NCI-H2107 (cell line): ENCODE data around the gene TK2.

ENCODE experiments used
- DNase-seq: peaks from one replicate; lab custom pipeline; 2025; lab: John Stamatoyannopoulos, UW

The TK2 gene

GRCh38 chr16:66481943-66482390 lies 68.0 kb downstream of the TK2 start:
- DNase-seq, result no peak

- no peak for DNase-seq
Measured at GRCh38 chr16:66481081-66481942, 68.6 kb downstream of the TK2 start.

DNA sequence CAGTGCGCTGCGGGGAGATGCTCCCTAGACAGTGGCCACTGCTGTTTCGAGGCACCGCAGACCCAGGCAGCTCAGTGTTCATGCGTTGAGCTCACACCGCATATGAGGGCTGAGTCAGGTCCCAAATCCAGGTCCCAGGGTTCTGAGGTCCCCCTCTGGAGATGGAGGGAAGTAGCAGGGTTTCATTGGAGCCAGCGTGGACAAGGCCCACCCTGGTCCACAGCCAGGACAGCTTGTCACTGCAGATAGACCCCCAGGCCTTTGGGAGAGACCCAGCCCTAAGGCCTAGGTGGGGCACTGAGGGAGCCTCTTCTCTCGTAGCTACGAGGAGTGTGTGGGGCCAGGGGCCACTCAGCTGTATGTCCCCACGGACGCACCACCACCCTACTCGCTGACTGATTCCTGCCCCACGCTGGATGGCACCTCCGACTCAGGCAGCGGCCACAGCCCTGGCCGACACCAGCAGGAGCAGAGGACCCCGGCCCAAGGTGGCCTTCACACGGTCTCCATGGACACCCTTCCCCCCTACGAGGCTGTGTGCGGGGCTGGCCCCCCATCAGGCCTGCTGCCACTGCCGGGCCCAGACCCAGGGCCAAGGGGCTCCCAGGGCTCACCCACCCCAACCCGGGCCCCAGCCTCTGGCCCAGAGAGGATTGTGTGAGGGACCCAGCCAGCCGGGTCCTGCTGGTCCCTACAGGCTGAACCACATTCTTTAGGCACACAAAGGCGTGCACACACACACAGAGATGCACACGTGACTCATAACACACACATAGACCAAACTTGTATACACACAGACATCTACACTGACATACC lies 69.4 kb downstream of the TK2 start:
- DNase-seq, result no peak

GRCh38 chr16:66479661-66480264 lies 70.2 kb downstream of the TK2 start:
- DNase-seq, result no peak

DNA sequence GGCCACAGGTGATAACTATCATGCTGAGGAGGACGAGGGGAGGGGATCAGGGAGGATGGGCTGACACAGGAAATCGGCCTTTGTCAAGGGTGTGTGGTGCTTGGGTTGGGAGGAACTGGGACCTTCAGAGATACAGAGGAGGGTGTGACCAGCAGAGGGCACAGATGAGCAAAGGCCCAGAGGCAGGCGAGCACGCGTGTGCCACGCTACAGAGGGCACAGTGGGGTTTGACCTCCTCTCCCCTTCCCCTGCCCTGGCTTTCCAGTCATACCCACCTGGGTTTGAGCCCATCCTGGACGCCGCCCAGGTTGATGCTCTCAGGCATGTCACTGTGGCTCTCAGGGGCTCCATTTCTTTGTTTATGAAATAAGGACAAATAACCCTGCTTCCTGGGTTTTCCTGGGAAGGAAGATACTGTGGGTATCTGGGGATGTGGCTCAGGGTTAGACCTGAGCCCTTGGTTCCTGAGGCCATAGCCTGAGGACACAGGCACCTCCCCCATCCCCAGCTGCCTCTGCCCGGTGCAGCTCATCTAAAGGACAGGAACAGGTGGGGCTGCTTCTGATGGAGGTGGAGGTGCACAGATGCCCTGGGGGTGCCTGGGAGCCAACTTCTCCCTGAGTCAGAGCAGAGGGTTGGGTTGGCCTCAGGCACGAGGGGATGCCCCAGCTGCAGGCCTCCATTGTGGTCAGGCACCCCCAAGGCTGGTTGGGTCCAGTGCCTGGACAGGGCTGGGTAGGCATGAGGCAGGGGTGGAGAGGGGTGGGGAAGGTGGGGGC lies 71.0 kb downstream of the TK2 start:
- DNase-seq, result no peak

GRCh38 chr16:66477028-66477515 lies 72.8 kb downstream of the TK2 start:
- DNase-seq, result no peak

DNA sequence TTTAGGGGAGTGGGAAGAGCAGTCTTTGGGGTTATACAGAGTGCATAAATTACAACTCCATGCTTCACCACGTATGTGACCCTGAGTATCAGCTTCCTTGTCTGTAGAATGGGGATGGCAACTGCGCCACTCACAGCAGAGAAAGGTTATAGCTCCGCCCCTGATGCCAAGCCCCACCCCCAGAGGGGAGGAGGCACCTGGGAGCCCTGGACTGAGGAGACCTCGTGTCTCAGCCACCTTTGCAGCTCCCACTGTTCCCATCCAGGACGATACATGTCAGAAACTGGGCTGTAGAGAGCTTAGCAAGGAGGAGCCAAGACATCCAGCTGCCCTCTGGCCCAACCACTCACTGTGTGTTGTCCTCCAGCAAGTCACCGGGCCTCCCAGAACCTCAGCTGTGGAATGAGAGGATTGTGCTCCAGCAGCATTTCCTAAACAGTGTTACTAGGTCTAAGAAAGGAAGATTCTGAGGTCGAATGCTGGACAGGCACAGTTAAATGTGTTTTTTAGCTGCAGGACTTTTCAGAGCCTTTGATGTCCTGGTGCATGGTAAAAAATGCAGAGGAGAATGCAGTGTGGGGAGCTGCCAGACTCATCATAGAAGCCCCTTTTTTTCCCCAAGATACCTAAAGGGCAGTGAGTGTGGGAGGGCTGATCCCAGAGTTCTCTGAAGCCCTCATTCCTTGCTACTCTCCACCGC lies 73.4 kb downstream of the TK2 start:
- no peak for DNase-seq

GRCh38 chr16:66475232-66475631 lies 74.7 kb downstream of the TK2 start:
- no peak for DNase-seq

GRCh38 chr16:66474750-66475199 lies 75.1 kb downstream of the TK2 start:
- DNase-seq, result peak; percentile 68

DNA sequence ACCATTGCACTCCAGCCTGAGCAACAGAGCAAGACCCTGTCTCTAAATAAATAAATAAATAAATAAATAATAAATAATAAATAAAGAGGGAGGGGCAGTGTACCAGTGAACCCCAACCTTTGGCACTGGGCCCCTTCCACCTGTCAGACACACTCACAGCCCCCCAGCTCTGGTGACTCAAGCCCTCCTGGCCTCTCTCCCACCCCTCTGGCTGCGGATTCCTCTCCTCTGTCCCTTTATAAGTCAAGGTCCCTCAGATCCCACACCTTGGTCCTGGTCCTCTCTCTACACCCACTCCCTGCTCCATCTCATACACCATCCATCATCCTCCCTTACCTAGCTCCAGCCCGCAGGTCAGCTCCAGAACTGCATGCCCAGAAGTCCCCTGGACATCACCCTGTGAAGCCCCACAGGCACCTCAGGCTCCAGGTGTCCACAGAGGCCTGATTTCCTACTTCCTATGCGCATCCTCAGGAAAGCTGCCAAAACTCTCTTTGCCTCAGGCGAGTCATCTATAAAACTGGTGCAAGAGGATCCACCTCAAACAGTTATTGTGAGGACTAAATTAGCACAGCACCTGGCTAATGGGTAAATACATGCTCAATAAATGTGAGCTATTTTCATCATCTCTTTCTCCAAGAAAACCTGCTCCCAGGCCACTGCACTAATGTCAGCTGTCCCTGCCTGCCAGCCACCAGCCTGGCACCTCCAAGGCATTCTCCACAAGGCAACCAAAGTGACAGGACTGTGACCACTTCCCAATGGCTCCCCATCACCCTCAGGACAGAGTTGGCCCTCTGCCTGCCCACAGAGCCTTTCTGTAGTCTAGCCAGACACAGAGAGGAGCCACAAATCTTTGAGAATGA lies 76.0 kb downstream of the TK2 start:
- no peak for DNase-seq

DNA sequence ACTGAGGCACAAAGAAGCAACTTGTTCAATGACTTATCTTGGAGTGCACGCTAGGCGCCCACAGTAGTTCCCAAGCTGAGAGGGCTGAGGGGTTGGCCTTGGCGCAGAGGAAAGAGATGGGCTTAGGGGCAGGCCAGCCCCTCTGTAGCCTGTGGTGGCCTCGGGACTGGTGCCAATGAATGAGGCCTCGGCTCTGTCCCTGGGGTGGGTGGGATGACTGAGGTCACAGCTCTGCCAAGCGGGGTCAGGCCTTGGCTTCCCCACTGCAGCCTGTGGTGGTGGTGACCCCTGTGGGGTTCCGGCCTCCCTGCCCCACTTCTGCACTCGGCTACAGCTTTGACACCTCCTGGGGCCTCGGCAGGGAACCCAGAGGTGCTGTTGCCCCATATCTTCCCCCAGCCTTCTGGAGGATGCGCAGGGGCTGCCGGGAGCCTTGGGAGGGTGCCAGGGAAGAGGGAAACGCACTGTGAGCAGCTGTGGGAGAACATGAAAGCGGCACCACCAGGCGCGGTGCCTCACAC lies 76.8 kb downstream of the TK2 start:
- DNase-seq, result no peak

DNA sequence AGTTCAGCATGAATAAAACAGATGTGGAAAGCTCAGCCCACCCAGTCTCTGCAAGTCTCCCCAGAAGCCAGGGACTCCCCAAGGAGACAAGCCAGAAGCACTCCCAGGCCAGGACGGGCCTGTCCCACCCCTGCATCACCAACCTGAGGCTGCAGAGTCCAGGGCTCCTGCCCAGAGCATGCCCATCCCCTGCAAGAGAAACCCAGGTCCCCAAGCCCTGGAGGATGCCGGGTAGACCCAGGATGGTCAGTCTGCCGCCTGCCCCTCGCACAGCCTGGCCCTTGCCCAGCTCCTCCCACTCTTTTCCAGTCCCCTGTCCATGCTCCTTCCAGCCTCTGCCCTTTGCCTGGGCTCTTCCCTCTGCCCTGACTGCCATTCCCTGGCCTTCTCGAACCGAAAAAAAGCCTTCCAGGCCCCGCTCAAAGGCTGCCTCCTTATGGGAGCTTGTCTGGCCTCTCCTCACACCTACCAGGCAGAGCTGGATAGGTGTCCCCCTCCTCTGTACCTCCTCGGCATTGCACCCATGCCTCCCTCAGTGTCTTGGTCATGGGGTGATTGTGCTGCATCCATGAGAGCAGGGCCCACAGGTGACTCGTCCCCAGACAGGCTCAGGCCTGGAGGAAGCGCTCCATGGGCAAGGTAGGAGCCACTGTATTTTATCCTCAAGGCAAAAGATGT lies 78.1 kb downstream of the TK2 start:
- no peak for DNase-seq

GRCh38 chr16:66471264-66471663 lies 78.7 kb downstream of the TK2 start:
- DNase-seq, result no peak

DNA sequence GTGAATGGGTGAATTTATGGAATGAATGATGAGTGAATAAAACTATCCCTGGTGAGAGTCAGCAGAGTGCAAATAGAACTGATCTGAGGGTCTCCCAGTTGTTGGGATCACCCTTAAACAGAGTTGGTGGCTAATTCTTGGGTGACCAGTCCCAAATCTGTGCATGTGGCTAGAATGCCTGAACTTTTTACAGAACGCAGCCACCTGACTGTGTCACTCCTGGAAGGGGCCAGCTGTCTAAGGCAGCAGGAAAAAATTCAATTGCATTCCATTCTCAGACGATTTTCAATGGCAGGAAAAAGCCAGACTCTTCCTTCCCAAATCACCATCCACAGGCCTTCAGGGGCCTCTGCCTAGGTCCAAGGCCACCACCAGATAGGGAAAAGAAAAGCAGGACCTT lies 79.4 kb downstream of the TK2 start:
- no peak for DNase-seq

GRCh38 chr16:66469947-66470546 lies 79.9 kb downstream of the TK2 start:
- no peak for DNase-seq

GRCh38 chr16:66469291-66469946 lies 80.5 kb downstream of the TK2 start:
- DNase-seq, result no peak

DNA sequence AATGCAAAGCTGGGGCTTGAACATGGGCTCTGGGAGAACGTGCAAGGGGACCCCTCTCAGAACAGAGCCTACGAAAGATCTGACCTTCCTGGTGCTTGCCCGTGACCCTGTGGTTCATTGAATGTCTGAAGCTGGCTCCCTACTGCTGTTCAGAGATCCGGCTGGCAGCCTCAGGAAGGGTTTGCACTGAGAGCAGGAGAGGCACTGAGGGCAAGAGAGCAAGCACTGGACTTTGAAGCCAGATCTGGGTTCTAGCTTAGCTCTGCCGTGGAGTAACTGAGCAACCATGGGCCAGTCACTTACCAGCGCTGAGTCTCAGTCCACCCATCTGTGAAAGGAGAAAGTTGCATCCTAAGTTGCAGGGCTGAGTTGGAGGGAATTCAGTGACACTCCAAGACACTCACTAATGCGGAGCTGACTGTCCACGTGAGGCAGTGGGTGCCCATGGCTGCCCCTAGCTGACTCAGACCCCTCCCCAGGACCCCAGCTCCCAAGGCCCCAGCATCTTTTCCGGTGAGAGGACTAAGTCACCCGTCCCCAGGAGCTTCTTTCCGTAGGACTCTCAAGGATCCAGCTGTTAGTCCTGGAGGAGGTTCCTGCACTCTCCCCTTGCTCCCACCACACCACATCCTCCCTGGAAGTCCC lies 81.5 kb downstream of the TK2 start:
- no peak for DNase-seq

DNA sequence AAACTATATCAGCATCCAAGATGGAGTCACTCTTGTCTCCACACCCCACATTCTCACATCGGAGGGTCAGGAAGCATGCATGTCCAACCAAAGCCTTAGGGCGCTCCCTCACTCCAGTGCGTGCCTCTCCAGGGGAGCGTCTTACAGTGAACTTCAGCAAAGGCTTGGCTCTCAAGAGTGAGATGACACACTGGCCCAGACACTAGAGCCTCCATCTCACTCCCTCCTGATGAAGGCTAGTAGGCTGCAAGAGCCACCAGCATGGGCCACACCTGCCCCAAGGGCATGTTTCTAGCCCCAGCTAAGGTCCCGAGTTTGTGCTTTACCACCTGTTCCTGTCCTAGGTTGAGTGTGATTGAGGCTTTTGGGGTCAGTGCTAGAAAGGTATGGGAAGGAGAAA lies 82.3 kb downstream of the TK2 start:
- DNase-seq, result no peak
